Subcutaneous abdominal adipose tissue (tissue), 5 donors: ENCODE data around the gene DSCAML1.

Source experiments
- H3K27ac ChIP-seq: one replicate; pipeline ENCODE4 v1.7.0; 2013; ENCODE audit warnings: low read depth, mild to moderate bottlenecking, inconsistent platforms, low read length, moderate library complexity
- H3K27me3 ChIP-seq, 5 donors: one replicate each; pipeline ENCODE4 v1.7.0; 2013; ENCODE audit warnings: low read length in 5 of 5, inconsistent platforms in 1 of 5; ENCODE audit not compliant: control insufficient read depth in 5 of 5, insufficient read depth in 4 of 5
- H3K36me3 ChIP-seq, 5 donors: one replicate each; pipeline ENCODE4 v1.7.0; 2013; ENCODE audit warnings: low read length in 5 of 5; ENCODE audit not compliant: control insufficient read depth in 5 of 5, insufficient read depth in 5 of 5
- H3K4me1 ChIP-seq, 5 donors: one replicate each; pipeline ENCODE4 v1.7.0; 2013; ENCODE audit warnings: low read length in 5 of 5, mild to moderate bottlenecking in 3 of 5, moderate library complexity in 1 of 5; ENCODE audit not compliant: control insufficient read depth in 5 of 5, insufficient read depth in 5 of 5
- H3K4me3 ChIP-seq, 5 donors: one replicate each; pipeline ENCODE4 v1.7.0; 2013; ENCODE audit warnings: low read length in 5 of 5, low read depth in 1 of 5
- H3K9ac ChIP-seq, 5 donors: one replicate each; pipeline ENCODE4 v1.7.0; 2013; ENCODE audit warnings: low read length in 5 of 5, mild to moderate bottlenecking in 4 of 5, moderate library complexity in 3 of 5
- H3K9me3 ChIP-seq, 5 donors: one replicate each; pipeline ENCODE4 v1.7.0; 2013; ENCODE audit warnings: low read length in 5 of 5; ENCODE audit not compliant: control insufficient read depth in 5 of 5
- donor health status: healthy.
- donor health status: healthy.
- donor health status: healthy.
- donor health status: healthy.
- donor health status: healthy.

DSCAML1 gene

DNA sequence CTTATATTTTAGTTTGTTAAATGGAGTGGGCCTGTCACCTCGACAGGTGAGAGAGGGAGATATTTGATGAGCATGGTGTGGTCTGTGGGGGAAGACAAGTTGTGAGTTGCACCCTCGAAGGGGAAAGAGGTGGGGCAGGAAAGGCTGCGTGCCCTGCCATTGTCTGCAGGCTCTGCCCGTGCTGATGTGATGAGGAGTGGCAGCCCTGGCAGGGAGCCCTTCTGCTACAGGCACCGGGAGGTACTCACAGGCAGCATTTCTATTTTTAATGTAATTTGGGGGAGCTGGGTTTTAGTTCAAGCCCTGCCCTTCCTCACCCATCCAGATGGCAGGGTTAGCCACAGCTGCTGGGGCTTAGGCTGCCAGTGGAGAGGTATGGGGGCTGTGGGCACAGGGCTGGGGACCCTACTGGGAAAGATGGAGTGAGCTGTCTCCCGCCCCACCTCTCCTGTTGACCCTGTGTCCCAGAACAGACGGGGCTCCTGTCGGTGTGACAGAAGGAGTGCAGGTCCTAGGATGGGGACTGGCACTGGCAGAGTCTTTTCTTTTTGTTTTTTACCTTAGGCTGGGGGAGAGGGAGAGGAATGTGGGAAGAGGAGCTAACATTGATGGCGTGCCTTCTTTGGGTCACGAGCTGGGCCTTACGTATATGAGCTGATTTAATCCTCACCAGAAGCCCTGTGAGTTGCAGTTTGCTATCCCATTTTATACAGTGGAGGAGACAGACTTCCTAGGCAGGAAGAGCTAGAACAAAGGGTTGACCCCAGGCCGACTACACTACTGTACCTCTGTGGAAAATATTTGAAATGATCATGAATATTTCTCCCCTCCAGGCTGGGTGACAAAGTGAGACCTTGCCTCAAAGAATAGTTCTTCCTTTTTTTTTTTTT lies 417.8 kb downstream of the DSCAML1 start:
- Histone ChIP-seq H3K27ac (no peak overlapping the region), H3K9me3 (no peaks in the 10 kb centered on the region), H3K36me3 (peaks cover 4 to 85% (median 60%) of the 10 kb centered on the region in 5 donors), H3K9ac (peak overlapping the region in 1 of 5 donors; percentile 40), H3K27me3 (no peaks in the 10 kb centered on the region), H3K4me1 (peaks cover 0 to 19% (median 2%) of the 10 kb centered on the region in 5 donors), H3K4me3 (peak overlapping the region in 1 of 5 donors; percentile 6)
